NT2/D1 (cell line): Measurements from ENCODE around the gene MAP2K4.

Experiments used
- YY1 ChIP-seq: IDR thresholded peaks from 2 replicates; pipeline ENCODE4 v1.6.1; 2011; ENCODE audit not compliant: insufficient read length, insufficient read depth
- ZNF274 ChIP-seq: IDR thresholded peaks from 2 replicates; pipeline ENCODE4 v1.6.1; 2011; ENCODE audit warnings: mild to moderate bottlenecking, low read depth, low read length

DNA sequence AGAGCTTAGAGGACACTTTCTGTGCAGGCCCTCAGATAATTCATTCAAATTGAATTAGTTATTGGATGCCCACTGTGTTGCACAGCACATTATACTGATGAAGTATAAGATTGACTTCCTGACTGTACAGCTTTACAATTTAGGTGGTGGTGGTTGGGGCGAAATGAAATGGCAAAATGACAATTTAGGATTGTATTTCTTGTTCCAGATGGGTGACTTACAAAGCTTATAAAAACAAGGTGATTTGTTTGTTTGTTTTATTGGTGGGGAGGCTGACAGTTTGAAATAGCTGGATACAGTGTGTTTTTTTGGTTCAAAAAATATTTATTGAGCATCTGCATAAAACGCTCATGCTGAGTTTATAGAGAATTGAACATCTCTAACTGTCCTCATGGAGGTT is 1.6 kb downstream of the MAP2K4 start:
- TF ChIP-seq YY1 (no peak), ZNF274 (no peak)
